ENCODE measurements around the gene CENPU. TPM values are rescaled to one million over a fixed set of nuclear protein-coding genes. Genes with fewer than 3 reads are reported as not detected.
A peak's percentile ranks its signal among the peaks of the same experiment; 100 is the strongest.
"Not testable (repeated sequence)": the region's sequence is repeated elsewhere in the genome, so short reads cannot be mapped to it uniquely, and the experiment has no call there.

The CENPU gene
- total RNA-seq, 1 experiment from 2014 or later, result 64.1 TPM

DNA sequence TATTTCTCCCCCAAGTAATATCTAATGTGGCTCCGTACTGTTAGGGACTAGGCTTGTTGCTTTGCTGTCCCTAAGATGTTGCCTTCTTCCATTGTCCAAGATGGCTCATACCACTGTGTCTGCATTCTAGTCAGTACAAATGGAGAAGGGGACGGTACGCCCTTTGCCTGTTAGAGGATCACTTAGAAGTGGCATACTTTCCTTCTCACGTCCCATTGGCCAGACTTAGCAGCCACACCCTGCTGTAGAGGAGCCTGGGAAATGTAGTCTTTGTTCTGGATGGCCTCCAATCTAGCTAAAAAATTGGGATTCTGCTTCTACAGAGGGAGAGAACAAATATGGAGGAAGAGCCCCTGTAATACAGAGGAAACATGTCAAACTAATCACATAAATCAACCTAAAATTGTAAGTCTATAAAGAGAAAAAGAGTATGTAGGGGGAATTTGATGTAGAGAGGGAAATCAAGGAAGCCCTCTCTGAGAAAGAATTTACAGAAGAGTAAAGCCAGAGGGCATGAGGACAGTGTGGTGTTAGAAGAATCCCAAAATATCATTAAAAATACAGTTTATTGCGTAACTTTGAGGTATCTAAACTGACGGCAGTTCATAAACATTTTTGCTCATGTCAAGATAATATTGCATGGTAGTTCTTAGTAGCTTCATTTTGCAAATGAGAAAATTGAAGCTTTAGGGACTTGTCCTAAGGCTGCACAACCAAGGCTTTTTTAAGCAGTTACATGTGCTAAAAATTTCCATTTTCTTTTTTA is 69.3 kb downstream of the CENPU start:
- peak; percentile 6 for DNase-seq (ENCODE audit: low read depth)

- DNase-seq (ENCODE audit: low read depth), result no peak
Measured at GRCh38 chr4:184662236-184662635, 71.7 kb downstream of the CENPU start.

GRCh38 chr4:184660978-184661377 is 72.9 kb downstream of the CENPU start:
- DNase-seq (ENCODE audit: low read depth), result no peak

DNA sequence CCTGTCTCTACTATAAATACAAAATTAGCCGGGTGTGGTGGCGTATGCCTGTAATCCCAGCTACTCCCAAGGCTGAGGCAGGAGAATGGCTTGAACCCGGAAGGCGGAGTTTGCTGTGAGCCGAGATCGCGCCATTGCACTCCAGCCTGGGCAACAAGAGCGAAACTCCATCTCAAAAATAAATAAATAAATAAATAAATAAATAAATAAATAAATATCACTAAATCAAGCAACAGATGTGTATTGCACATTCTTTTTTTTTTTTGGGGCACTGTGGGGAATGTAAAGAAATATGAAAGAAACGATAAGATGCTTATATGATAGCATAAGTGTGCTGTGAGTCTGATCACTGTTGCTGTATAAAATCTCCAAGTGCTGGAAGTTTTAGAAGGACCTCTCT is 76.1 kb downstream of the CENPU start:
- not testable (repeated sequence) for DNase-seq (ENCODE audit: low read depth)

- no peak for DNase-seq (ENCODE audit: low read depth)
Measured at GRCh38 chr4:184657144-184657543, 76.8 kb downstream of the CENPU start.

DNA sequence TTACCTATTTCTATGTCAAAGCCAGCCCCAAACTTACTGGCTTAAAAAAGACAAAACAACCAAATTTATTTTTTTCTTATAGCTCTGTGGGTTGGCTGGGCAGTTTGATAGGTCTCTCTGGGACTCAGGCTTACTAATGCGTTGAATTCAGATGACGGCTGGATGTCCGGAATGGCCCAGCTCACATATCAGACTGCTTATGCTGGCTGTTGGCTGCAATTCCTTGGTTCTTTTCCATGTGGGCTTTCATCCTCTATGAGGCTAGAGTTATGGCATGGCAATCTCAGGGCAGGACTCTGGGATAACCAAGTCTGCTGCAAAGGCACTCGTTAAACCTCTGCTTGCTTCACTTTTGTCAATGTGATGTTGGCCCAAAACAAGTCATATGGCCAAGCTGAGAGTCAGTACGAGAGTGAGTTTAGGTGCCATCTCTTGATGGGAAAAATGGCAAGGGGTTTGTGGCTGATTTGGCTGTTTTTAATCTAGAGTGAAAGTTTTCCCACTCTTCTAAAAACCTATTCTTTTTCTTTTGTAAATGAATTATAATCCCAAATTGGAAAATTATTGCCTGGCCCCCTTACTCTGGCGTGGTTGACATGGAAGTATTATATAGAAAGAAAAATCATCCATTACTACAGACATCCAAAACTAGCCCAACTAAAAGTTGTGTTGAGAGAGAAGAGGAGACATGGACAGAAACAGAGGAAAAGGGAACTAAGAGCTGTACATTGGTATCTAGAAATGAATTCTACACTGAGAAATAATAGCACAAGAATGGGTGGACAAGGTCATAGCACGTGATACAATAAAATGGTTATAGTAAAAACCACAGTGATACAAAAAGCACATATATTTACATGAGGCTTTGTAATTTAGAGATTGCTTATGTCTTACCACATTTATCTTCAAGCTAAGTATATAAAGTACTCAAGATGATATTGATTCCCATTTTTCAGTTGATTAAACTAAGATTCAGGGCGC is 77.7 kb downstream of the CENPU start:
- DNase-seq (ENCODE audit: low read depth), result no peak

DNA sequence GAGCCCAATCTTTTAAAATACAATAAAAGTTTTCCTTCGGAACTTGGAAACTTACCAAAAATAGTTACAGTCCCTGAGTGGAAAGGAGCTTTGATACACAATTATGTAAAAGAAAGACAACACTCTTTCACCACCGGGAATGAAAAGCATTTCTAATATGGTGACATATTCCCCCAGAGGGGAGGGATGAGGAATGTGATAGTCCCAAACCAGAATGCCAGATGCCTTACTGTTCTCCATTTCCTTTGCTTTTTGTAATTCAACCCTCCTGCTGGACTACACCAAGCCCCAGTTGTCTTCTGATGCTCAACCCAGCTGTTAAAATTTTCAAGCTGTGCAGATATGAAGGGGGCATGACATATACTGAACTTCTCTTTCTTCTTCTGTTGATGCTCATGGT is 80.2 kb downstream of the CENPU start:
- DNase-seq (ENCODE audit: low read depth), result peak; percentile 57

GRCh38 chr4:184652681-184653080 is 81.2 kb downstream of the CENPU start:
- not testable (repeated sequence) for DNase-seq (ENCODE audit: low read depth)

DNA sequence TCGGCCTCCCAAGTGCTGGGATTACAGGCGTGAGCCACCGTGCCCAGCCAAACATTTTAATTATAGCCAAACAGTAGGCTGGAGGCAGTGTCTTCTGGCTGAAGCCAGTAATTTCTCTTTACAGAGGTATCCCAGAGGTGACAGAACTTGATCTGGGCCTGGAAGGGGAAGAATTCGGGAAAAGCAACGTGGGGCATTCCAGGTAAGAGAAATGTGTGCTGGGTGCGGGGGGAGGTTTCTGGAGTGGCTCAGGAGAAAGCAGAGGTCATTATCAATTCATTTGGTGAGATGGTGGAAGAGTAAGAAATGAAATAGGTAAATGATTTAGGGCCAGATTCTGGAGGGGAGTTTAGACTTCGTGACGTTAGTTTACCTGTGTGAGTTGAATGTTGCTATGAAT is 82.0 kb downstream of the CENPU start:
- no peak for DNase-seq (ENCODE audit: low read depth)

GRCh38 chr4:184649971-184650855 is 83.7 kb downstream of the CENPU start:
- DNase-seq (ENCODE audit: low read depth), result peak; percentile 42

DNA sequence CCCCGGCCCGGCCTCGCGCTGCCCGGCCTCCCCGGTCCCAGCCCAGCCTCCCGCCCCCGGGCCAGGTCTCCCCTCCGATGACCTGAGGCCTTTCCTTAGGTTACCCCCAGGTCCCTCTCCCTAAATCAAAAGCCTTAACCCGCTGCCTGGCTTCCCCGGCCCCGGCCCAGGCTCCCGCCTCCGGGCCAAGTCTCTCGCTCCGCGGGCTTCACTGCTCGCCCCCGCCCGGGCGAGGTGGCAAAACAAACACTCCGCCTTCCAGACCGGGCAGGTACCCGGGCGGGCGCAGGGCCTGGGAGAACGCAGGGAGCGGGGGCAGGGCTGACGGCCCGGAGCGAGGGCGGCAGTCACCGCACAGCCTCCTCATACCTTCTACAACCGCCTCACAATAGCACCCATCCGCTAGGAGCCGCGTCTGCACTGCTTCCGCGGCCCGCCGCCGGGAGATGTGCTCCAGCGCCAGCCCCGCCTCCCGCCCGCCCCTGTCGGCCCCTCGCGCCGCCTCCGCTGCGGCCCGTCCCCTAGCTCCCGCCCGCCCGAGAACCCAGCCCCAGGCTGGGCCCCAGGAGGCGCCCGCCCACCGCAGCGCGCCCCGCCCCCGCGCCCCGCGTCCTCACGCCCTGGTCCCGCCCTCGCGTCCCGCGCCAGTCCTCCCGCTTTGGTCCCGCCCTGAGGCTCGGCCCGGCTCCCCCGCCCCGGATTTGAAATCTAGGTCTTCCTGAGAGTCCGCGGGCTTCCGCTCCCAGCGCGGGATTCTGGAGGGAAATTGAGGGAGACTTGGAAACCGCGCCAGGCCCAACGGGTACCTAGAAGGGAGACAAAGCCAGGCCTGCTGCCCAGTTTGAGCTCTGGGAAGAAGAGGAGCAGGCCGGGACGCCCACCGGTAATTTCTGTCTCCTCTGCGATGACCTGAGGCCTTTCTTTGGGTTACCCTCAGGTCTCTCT is 84.6 kb downstream of the CENPU start, which contains the start of the genes CASP3 and PRIMPOL:
Gene CASP3 (minus strand): TSS at position 422 of the 945 bp plus-strand sequence. CDS start 10,994 bp downstream, outside the sequence.
Gene PRIMPOL (plus strand): TSS at position 713 of the 945 bp plus-strand sequence. CDS start 7,403 bp downstream, outside the sequence.
- DNase-seq (ENCODE audit: low read depth), result peak; percentile 88

- DNase-seq (ENCODE audit: low read depth), result peak; percentile 66
Measured at GRCh38 chr4:184648313-184649025, 85.4 kb downstream of the CENPU start.

DNA sequence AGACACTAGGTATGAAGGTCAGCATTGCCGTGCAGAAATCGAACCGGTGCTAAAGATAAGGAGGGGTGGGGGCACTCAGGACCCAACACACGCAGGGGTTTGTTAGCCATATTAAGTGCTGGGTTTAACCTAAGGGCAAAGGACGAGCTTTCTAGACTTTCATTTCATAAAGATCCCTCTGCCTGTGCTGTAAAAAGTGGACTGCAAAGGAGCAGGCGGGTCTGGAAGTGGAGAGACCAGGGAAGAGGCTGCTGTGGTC is 85.9 kb downstream of the CENPU start:
- DNase-seq (ENCODE audit: low read depth), result no peak

GRCh38 chr4:184647266-184648053 is 86.4 kb downstream of the CENPU start:
- peak; percentile 32 for DNase-seq (ENCODE audit: low read depth)

GRCh38 chr4:184645904-184646610 is 87.8 kb downstream of the CENPU start:
- no peak for DNase-seq (ENCODE audit: low read depth)

GRCh38 chr4:184644553-184645307 is 89.2 kb downstream of the CENPU start:
- DNase-seq (ENCODE audit: low read depth), result peak; percentile 55
